Muscle of arm (tissue), 12 donors: ENCODE measurements around the gene FGD6. TPM values are rescaled to one million over a fixed set of nuclear protein-coding genes. Genes with fewer than 3 reads are reported as not detected.
"Not testable (repeated sequence)": the region's sequence is repeated elsewhere in the genome, so short reads cannot be mapped to it uniquely, and the experiment has no call there.

Experiments
- DNase-seq: peaks from one replicate; pipeline ENCODE4 v3.0.0-alpha.2; 2013
- polyA plus RNA-seq, 12 donors: library from polyadenylated mRNA; unstranded; fragments of 120-200 nt; gene quantifications; one replicate each; pipeline ENCODE4 v1.2.1, GENCODE V29; 2013; ENCODE audit not compliant: insufficient read length in 12 of 12

FGD6 gene
- polyA plus RNA-seq, 12 donors, result 4.1 to 13.8 (median 5.8) TPM; not detected in 1

DNA sequence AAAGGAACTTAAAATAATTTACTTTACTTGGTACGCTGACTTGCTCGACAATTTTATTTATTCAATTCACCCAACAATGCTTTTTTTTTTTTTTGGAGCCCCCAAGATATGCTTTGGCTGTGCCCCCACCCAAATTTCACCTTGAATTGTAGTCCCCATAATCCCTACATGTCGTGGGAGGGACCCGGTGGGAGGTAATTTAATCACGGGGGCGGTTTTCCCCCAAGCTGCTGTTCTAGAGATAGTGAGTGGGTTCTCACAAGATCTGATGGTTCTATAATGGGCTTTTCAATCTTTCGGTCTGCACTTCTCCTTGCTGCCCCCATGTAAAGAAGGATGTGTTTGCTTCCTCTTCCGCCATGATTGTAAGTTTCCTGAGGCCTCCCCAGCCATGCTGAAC lies 10.4 kb downstream of the FGD6 start:
- no peak for DNase-seq

DNA sequence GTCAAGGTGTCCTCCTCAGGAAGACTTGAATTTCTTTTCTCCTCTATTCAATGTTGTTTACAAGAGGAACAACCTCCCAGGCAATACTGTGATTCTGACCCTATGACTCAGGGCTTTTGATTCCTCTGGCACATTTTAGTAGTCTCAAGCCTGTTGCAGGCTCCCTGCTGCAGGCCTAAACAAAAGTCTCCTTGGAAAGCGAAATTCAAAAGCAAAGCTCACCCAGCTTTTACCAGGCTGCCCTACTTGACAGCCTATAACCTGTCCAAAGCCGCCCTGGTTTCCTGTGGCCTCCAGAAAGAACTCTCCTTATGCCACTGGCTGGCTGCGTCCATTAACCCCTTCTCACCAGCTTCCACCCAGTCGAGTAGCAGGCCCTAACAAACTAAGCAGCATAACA lies 11.6 kb downstream of the FGD6 start:
- DNase-seq, result no peak

DNA sequence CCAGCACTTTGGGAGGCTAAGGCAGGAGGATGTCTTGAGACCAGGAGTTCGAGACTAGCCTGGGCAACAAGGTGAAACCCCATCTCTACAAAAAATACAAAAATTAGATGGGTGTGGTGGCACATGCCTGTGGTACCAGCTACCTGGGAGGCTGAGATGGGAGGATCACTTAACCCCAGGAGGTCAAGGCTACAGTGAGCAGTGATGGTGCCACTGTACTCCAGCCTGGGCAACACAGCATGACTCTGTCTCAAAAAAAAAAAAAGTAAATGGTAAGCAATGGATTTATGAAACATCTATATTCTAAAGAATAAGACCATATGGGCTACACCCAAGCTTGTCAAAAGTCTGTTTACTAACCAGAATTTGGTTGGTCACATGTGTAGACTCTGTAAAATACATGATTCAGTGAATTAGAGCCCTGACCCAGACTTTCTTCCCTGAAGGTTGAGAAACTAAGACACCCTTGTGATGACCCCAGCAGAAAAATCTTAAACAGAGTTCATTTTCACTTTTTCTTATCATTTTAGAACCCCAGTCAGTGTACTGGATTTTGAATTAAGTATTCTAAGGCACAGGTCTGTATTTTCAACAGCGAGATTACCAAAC lies 12.1 kb downstream of the FGD6 start:
- no peak for DNase-seq

DNA sequence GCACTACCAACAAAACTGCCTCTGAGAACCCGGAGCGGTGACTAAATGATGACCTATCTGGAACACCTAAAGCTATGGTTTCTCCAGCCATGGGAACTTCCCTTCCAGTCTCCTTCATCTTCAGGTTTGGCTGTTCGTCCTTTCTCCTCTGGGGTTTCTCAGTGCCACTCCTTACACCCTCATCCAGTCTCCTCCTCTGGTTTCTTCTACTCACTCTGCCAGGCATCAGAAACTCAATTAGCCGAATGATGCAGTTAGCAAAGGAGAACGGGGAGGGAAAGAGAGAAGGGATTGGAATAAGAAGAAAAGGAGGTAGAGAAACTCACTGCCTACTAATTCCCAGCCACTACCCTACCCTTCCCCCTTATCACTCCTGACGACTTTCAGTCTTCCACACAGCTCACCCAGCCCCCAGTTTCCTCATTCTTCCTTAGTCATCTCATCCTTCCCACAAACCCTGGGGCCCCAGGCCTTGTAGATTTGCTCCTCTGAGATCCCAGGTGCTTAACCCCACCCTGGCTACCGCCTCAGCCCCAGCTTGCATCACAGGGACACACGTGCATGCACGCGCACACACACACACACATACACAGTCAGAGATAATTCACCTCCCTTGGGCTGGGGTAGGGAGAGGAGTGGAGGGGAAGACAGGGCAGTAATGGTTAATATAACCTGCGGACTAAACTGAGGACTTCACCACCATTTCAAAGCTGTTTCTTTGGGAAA lies 13.0 kb downstream of the FGD6 start:
- no peak for DNase-seq

DNA sequence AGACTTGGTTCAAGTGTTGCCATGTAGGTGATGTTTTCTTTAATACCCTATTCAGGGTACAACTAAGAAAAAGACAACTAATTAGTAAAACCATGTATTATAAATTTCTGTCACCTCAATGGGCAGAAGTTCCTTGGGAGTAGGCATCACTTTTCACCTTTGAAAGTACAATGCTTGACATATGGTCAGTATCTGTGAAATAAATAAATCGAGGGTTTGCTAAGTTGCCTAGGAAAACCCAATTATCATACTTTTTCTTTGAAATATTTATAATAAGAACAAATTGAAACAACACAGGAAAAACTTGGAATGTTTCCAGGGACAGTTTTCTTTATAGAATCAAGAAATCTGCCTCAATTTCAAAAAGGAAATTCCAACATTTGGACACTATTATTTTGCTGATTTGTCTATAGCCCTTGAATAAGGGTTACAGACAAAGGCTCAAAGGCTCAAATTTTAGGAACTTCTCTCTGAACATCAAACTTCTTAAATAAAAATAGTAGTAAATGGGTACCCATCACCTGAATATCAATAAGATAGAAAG lies 13.7 kb downstream of the FGD6 start:
- DNase-seq, result no peak

DNA sequence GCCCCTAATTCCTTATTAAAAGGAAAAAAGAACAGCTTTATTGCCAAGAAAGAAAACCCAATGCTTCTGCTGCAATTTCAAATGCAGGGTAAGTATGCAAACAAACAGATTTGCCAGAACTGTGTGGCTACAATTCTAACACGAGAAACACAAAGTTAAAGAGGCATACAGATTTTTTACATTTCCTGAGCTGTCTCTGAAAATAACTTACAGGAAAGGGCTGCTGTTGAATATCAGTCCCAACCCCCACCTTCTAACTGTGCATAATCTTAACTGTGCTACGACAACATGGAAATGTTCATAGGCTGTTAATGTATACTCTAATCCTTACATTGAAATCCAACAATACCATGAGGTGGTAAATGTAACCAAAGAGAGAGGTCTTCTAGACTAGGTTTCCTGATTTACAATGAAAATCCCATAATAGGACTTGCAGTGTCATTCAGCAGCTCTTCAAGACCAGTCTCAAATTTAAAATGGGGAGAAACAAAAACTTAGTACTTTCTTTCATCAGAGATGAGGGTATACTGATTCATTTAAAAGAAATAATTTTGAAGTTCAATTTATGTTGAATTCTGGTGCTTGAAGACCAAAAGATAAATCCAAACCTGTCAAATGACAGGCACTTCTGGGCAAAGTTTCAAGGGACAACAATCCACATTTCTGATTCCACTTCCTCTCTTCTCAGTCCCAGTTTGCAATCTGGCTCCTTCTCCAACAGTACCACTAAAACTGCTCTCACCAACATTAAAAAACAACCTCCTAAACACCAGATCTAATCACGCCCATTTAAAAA lies 14.4 kb downstream of the FGD6 start:
- no peak for DNase-seq

DNA sequence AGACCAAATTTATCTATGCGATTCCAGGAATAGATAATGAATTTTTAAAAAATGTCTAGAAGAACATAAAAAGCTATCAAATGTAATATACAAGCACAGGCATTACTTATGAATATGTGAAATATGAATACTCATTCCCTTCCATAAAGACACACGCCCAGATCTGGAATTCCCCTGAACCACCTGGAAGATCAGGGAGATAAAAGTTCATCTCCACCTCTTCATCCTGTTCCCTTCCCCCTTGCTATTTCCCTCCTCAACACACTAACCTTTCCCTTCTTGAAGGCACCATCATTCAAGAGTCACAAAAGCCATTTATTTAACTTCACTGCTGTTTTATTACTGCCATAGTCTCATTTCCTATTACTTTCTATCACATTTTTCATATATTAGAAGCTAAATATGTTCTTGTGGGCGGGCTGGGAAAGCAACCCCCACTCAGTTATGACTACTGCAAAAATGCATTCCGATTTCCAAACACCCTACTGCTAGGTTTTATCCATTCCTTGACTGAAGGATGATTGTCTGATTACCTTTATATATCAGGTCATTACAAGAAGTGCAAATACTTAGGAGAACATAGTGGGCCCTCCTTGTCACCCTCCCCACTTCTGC lies 16.1 kb downstream of the FGD6 start:
- DNase-seq, result no peak

DNA sequence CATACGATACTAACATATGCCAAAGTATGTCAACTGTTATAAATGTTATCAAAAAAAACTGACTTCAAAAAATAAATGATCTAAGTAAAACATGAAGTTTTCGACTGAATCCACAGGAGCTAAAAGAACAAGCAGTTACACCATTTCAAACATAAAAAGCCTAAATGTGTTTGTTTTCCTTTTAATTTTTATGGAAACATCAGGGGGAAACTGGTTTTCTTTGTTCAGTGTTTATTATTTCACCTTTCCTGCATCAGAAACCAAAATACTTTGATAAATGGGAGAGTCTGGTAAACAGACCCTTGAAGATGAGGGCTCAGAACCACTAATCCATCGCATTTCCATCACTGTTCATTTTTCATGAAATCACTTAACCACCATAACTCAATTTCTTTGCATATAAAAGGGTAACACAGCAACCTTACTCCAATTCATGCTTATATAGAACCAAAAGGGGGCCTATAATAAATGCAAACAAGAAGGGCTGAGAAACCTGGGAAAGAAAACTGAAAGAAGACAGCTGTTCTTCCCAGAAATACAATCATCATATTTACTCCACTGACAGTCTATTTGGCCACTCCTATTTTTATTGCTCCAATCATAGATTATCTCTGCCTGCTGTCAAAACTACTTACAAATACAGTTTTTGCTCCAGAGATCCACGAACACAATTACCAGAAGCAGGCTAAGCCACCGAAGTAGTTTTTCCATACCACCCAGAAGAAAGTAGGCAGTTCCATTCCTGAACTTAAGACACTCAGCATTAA lies 17.0 kb downstream of the FGD6 start:
- no peak for DNase-seq

DNA sequence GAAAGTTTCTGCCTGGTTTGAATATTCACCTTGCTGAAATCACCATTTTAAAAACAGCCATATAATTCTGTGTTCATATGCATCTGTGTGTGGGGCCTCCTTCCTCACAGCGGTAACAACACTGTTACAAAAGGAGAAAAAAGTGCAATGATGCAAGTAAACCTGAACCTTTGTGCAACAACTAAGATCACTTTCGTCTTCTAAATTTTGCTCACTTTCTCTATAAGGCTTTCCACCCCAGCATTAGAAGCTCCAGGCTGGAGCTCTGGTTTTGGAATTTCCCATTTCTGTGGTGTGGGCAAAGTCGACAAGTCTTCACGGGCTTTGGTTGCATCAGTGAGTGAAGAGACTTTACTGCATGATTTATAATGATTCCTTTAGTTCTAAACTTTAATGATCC lies 18.4 kb downstream of the FGD6 start:
- DNase-seq, result no peak

DNA sequence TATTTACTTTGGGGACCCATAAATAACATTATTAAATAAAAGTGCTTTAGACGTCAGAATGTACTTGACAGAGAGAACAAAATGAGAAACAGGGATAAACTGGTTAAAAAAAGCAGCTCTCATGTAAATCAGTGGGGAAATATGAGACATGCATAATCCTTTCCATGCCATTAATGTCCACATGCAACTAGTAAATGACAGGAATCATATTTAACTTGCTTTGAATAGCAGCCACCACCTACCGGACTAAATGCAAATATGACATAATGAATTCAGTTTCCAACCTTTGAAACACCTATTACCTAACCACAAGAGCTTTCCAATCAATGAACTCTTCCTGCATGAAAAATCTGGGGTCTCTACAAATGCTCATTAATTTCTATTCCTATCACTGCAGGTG lies 19.6 kb downstream of the FGD6 start:
- DNase-seq, result no peak

DNA sequence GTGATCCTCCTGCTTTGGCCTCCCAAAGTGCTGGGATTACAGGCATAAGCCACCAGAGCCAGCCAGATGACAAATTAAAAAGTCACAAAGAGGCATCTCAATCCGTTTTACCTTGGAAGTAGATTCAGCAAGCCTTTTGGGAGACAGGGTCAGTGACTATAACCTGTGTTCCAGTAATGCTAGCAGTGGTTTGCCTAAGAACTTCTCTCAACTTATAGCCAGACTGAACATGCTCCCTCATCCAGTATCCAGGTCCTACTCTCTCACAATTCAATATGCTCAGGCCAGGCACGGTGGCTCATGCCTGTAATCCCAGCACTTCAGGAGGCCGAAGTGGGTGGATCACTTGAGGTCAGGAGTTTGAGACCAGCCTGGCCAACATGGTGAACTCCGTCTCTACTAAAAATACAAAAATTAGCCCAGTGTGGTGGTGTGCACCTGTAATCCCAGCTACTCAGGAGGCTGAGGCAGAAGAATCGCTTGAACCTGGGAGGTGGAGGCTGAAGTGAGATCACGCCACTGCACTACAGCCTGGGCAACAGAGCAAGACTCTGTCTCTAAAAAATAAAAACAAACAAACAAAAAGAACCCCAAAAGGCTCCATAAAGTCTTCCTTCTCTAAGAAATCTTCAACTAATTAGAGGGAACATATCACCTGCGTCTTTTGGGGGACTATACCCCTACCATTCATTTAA lies 20.2 kb downstream of the FGD6 start:
- DNase-seq, result not testable (repeated sequence)

DNA sequence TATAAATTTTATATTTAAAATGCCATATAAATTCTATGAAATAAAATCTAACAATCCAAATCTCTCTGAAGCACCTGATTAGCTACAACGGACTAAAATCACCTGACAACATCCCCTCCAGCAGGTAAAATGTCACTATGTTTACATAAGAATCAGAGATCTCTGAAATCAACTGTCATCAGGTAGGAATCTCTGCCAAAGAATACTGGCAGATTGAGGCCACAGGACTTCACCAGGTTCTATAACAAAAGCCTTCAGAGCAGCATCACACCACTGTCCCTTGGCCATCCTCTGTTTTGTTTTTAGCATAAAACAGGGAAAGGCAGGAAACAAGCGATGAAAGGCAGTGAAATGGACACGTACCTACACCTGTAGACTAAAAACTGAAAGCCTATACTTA lies 22.1 kb downstream of the FGD6 start:
- no peak for DNase-seq

DNA sequence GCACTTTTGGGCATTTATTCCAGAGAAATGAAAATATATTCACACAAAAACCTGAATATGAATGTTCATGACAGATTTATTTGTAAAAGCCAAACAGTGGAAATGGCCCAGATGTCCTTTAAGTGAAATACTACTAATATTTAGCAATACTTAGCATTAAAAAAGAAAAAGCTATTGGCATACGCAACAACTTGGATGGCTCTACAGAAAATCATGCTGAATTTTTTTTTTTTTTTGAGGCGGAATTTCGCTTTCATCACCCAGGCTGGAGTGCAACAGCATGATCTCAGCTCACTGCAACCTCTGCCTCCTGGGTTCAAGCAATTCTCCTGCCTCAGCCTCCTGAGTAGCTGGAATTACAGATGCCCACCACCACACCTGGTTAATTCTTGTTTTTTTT lies 24.1 kb downstream of the FGD6 start:
- DNase-seq, result no peak

DNA sequence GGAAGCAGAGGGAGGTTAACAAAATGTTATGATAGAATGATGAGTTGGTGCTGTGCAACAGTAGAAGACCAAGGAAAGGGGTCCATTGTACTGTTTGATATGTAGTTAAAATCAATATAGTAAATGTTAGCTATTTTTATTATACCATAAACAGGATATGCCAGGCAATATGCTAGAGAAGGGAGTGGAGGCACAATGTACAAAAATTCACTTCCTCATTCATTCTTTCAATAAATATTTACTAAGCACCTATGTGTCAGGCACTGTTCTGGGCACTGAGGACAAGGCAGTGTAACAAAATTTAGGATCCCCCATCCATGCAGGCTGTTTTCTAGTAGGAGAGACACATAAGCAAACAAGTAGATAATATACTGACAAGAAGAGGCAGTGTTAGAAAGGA lies 25.0 kb downstream of the FGD6 start:
- no peak for DNase-seq

DNA sequence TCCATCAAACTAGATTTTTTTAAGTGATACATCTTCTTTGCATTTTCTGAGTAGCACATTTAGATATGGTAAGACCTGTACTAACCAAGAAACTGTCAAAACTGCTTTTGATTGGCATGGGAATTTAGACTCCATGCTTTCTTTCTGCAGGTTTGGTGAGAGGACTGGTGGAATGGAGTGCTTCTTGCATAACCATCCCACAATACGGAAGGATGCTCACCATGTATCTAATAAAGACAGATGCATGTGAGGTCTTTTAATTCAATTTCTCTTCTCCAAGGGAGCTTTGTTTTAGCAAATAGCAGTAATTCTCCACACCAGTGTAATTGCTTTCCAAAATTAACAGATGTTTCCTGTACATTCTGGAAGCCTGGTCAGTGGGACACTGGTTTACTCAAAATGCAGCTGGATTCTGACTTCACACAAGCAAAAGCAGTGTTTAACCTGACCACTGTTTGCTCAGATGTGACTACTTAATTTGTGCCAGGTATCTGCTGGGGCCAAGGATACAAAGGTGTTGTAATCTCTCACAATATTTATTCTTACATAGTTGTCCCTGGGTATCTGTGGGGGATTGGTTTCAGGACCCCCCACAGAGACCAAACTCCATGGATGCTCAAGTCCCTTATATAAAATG lies 26.1 kb downstream of the FGD6 start:
- DNase-seq, result no peak

DNA sequence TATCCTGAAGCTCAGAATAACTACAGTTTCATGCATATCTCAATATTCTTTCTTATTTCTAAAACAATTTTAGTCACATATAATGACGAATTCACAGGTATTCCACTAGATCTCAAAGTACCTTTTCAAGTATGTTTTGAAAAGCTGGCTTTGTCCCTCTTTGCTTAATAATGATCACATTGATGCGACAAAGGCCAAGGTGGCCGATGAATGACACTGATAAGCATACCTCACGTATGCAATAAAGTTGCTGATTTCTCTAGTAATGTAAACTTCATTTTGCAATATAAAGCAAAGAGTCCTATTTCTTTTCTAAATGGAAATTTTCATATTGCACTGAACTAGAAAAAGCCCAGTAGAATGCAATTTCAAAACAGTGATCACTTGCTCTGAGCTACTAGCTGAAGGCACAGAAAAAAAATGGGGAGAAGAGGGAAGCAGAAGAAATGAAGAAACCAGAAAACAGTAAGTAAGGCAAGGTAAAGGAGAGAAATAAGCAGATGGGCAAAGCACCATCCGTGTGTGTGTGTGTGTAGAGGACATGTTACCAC lies 29.3 kb downstream of the FGD6 start:
- no peak for DNase-seq

DNA sequence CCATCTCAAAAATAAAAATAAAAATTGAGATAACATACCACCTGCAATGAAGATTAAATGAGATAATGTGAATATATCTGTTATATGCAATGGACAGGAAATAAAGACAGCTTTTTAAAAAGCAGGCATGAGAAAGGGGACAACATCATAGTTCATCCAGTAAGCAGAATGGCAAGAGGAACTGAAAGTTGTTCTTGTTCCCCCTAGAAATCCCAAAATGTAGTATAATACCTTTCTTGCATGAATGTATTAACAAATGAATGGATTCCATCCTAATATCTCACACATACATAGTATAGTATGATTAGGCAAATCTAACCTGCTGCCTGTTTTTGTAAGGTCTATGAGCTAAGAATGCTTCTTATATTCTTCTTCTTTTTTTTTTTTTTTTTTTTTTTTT lies 31.4 kb downstream of the FGD6 start:
- DNase-seq, result no peak

DNA sequence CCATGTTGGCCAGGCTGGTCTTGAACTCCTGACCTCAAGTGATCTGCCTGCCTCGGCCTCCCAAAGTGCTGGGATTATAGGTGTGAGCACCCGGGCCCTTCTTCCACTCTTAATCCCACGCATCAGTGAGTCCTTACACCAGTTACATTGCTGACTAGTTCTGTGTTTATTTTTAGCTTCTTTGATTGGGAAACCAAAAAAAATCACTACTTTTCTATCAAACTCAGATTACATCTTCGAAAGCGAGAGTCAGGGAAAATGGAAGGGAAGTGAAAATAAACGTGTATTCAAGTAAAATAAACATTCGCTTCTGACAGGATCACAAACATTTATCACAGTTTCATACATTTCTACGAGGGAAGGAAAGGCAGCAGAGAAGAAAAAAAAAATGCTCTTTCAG lies 32.2 kb downstream of the FGD6 start:
- DNase-seq, result no peak

DNA sequence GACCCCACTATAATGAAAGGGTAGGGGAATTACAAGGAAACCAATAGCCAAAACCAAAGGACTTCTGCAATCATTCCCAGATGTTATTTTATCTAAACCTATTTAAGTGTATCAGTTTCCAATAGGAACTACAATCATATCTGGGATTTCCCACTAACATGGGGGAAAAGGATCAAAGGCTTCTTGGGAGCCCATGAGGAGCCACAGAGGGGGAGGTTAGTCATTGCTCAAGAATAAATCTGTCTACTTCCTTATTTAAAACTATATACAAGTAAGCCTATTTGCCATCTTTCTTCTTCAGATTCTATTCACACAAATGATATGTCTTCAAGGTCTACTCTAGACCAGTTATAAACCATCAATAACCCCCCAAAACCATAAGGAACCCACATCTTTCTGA lies 33.1 kb downstream of the FGD6 start:
- no peak for DNase-seq

DNA sequence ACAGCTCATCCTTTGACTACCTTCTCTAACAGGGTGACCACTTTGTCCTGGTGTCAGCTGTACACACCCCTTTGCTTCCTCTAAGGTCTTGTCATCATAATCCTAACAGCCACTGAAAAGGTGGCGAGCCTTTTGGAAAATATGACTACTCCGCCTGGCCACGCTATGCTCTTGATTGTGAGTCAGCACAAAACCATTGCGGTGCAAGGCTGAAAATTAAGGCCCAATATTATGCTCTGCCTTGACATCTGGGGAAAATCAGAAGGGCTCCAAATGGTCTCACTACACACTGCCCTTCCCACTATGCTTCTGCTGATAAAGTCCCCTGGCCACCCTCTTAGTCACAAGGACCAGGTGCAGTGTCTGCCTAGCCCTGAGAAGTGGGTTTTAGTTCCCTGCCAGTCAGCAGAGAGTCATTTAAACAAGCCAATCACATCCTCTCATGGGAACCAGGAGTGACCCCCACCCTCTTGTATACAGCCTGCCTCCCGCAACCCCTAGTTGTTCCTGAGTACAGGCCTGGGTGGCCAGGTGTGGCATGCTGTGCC lies 34.3 kb downstream of the FGD6 start:
- no peak for DNase-seq
